Forelimb muscle (tissue), 1 donor: Measurements from ENCODE around the gene TMED6. TPM values are rescaled to one million over a fixed set of nuclear protein-coding genes. Genes with fewer than 3 reads are reported as not detected.
"Not testable (repeated sequence)": the region's sequence is repeated elsewhere in the genome, so short reads cannot be mapped to it uniquely, and the experiment has no call there.

Experiments used
- DNase-seq: peaks from one replicate; pipeline ENCODE4 v3.0.0-alpha.2; 2013; ENCODE audit warnings: low read depth
- polyA plus RNA-seq: library from polyadenylated mRNA; unstranded; fragments of 120-200 nt; gene quantifications from one replicate; pipeline ENCODE4 v1.2.1, GENCODE V29; 2013; ENCODE audit not compliant: insufficient read length

The TMED6 gene
- polyA plus RNA-seq, 1 donor = 1.5 TPM

GRCh38 chr16:69301861-69302260 is 49.7 kb downstream of the TMED6 start:
- no peak for DNase-seq

- no peak for DNase-seq
Measured at GRCh38 chr16:69301187-69301586, 50.4 kb downstream of the TMED6 start.

GRCh38 chr16:69298261-69298660 is 53.3 kb downstream of the TMED6 start:
- no peak for DNase-seq

GRCh38 chr16:69296771-69297170 is 54.8 kb downstream of the TMED6 start:
- not testable (repeated sequence) for DNase-seq

GRCh38 chr16:69294051-69294450 is 57.5 kb downstream of the TMED6 start:
- no peak for DNase-seq

GRCh38 chr16:69293401-69293800 is 58.2 kb downstream of the TMED6 start:
- no peak for DNase-seq

Other genes with a start within 250 kb of the TMED6 start
- gene HAS3, start 246.1 kb downstream of the TMED6 start, polyA plus RNA-seq = 2.2 TPM
- gene CHTF8, start 219.2 kb downstream of the TMED6 start, polyA plus RNA-seq = 61.6 TPM
- gene UTP4, start 219.1 kb downstream of the TMED6 start, polyA plus RNA-seq = 33.7 TPM
- gene SNTB2, start 164.6 kb downstream of the TMED6 start, polyA plus RNA-seq = 13.4 TPM
- gene VPS4A, start 40.4 kb downstream of the TMED6 start, polyA plus RNA-seq = 38.7 TPM
- gene PDF, start 21.2 kb downstream of the TMED6 start, polyA plus RNA-seq = 6.8 TPM
- 24.2 TPM for gene COG8, start 12.2 kb downstream of the TMED6 start, polyA plus RNA-seq
- gene NIP7, start 12.0 kb downstream of the TMED6 start, polyA plus RNA-seq = 18.8 TPM
- 31.9 TPM for gene TERF2, start 34.2 kb upstream of the TMED6 start, polyA plus RNA-seq
- gene CYB5B, start 72.8 kb upstream of the TMED6 start, polyA plus RNA-seq = 64.1 TPM
- 15.2 TPM for gene NFAT5, start 214.2 kb upstream of the TMED6 start, polyA plus RNA-seq